Measurements from ENCODE around the gene NWD2.

DNA sequence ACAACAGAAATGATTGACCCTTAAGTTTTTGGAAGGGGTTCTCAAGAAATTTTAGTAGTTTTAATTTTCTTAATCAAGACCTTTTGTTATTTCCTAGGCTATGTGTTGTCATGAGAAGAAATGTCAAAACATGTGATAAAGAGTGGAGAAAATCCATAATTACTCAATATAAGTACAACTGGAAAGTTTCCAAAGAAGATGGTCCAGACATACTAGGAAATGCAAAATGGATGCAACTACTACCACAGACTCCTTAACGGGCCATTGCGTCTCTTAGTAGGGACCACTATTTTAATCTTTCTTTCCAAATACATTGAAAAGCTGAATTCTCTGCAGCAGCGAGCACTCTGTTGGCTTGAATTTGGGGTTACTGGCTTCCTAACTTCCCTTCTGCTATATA lies 148.8 kb downstream of the NWD2 start:
- TF ChIP-seq, protein P1, sequence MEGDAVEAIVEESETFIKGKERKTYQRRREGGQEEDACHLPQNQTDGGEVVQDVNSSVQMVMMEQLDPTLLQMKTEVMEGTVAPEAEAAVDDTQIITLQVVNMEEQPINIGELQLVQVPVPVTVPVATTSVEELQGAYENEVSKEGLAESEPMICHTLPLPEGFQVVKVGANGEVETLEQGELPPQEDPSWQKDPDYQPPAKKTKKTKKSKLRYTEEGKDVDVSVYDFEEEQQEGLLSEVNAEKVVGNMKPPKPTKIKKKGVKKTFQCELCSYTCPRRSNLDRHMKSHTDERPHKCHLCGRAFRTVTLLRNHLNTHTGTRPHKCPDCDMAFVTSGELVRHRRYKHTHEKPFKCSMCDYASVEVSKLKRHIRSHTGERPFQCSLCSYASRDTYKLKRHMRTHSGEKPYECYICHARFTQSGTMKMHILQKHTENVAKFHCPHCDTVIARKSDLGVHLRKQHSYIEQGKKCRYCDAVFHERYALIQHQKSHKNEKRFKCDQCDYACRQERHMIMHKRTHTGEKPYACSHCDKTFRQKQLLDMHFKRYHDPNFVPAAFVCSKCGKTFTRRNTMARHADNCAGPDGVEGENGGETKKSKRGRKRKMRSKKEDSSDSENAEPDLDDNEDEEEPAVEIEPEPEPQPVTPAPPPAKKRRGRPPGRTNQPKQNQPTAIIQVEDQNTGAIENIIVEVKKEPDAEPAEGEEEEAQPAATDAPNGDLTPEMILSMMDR (IDR thresholded peaks at IDR 0.05; ENCODE audit: low read depth, low read length, poor library complexity, severe bottlenecking), result no peak
- no peak for TF ChIP-seq EZH2phosphoT487 (IDR thresholded peaks at IDR 0.05; ENCODE audit: borderline replicate concordance, low read length)
